Immature natural killer cell (primary cell): ENCODE measurements around the gene BMP7. TPM values are rescaled to one million over a fixed set of nuclear protein-coding genes. Genes with fewer than 3 reads are reported as not detected.

Source experiments
- DNase-seq, 3 donors: peaks; one replicate each; pipeline ENCODE4 v3.0.0; 2022; ENCODE audit warnings: mixed read lengths in 1 of 3
- H3K27ac Mint-ChIP-seq, 6 donors: one replicate each; pipeline ENCODE4 v1.8.0; 2020; ENCODE audit warnings: mixed read lengths in 6 of 6, mild to moderate bottlenecking in 5 of 6, inconsistent platforms in 4 of 6, moderate library complexity in 3 of 6
- H3K27me3 Mint-ChIP-seq, 3 donors: one replicate each; pipeline ENCODE4 v1.8.0; 2020 to 2021; ENCODE audit warnings: low read depth in 3 of 3, mild to moderate bottlenecking in 3 of 3, mixed read lengths in 3 of 3, moderate library complexity in 3 of 3, inconsistent platforms in 1 of 3
- H3K36me3 Mint-ChIP-seq, 3 donors: one replicate each; pipeline ENCODE4 v1.8.0; 2020; ENCODE audit warnings: mixed read lengths in 3 of 3, inconsistent platforms in 2 of 3, mild to moderate bottlenecking in 2 of 3
- H3K4me1 Mint-ChIP-seq, 2 donors: one replicate each; pipeline ENCODE4 v1.8.0; 2020; ENCODE audit warnings: inconsistent platforms in 2 of 2, mild to moderate bottlenecking in 2 of 2, mixed read lengths in 2 of 2, moderate library complexity in 1 of 2
- H3K4me3 Mint-ChIP-seq, 5 donors: one replicate each; pipeline ENCODE4 v1.8.0; 2020; ENCODE audit warnings: mild to moderate bottlenecking in 5 of 5, mixed read lengths in 5 of 5, inconsistent platforms in 3 of 5, moderate library complexity in 3 of 5
- H3K9me3 Mint-ChIP-seq, 6 donors: one replicate each; pipeline ENCODE4 v1.8.0; 2020; ENCODE audit warnings: mild to moderate bottlenecking in 6 of 6, mixed read lengths in 6 of 6, inconsistent platforms in 4 of 6, moderate library complexity in 3 of 6
- polyA plus RNA-seq, 3 donors: library from polyadenylated mRNA; unstranded; fragments of 300-500 nt; fragmentation: Illumina TruSeq; gene quantifications; one replicate each; pipeline ENCODE4 v1.2.3, GENCODE V29; 2021

The BMP7 gene
- polyA plus RNA-seq, 3 donors from 2014 or later: not detected

DNA sequence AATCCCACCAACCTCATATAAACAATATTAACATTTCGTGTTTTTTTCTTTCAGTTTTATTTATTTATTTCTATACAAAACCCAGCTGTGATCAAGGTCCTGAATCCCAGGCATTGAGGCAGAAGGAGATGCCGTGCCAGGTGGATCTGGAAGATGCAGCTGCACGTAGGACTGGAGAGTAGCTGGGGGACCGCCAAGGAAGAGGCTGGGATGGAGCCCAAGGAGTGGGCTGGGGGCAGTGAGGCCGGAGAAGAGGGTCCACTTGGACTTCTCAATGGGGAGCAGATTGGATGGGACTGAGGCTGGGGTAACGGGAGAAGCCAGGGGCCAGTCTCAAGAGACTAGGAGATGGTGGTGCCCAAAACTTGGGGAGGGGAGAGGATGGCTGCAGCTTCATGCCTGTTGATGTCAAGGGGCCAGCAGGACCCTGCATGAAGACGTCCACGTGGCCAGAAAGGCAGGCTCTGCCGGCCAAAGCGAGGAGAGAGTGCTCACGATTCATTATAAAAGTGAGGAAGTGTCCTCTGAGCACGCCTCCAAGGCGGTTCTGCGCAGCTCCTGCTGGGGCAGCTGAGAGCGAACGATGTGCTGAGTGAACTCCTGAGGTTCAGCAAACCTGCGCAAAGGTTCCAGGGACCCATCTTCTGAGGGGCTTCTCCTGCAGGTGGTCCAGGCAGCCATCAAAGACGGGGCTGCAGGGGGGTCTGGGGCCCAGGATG lies 110.3 kb downstream of the BMP7 start:
- DNase-seq: no peak

DNA sequence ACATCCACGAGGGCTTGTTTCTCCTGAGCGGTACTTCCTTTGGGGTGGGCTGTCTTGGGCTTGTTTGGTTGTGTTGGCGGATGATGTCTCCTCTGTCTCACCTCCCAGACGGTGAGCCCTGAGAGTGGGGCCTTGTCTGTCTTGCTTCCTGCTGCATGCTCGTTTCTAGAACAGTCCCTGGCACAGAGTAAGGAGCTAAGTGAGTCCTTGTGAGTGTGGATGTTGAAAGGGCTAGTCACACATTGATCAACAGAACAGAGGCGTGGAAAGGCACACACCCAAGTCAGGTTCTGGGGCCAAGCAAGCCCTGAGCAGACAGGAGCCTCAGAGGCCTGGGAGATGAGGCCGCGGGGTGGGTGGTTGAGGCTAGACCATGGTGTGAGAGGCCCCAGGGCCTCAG lies 111.0 kb downstream of the BMP7 start:
- Mint-ChIP-seq H3K27me3 (peaks cover 0 to 10% (median 8%) of the 10 kb centered on the region in 3 donors), H3K4me3 (no peak overlapping the region), H3K36me3 (no peaks in the 10 kb centered on the region), H3K27ac (no peak overlapping the region), H3K9me3 (no peaks in the 10 kb centered on the region), H3K4me1 (no peaks in the 10 kb centered on the region)
- no peak for DNase-seq

More for the DNA sequence above, 110.3 kb downstream of the BMP7 start:
- Mint-ChIP-seq H3K4me3 (no peak overlapping the region), H3K27ac (no peak overlapping the region), H3K27me3 (peaks cover 0 to 12% (median 5%) of the 10 kb centered on the region in 3 donors), H3K4me1 (no peaks in the 10 kb centered on the region), H3K36me3 (no peaks in the 10 kb centered on the region), H3K9me3 (no peaks in the 10 kb centered on the region)

DNA sequence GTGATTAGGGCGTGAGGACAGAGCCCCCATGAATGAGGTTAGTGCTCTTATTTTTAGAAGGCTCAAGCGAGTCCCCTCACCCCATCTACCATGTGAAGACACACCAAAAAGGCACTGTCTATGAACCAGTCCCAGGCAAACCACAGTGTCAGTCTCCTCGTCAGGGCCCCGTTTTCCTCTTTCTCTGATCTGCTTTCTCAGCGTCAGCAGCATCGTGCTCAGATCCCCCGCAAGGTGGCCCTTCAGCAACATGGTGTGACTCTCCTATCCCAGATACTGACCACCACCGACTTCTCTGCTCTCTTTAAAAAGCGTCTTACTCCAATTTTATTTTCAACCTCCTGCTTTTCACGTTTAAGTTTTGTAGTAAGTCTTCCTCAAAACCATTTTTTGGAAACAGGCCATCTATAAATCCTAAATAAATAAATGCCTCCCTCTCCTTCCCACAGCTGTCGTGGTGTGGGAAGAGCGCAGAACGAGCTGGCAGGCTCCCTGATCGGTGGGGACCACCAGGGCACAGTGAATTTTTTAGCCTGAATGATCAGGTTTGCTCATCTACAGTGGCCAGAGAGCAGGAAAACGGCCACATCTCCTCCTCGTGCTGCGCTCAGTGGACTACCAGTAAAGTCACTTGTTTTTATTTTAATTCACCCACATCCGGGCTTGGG lies 113.1 kb downstream of the BMP7 start:
- no peaks in the 10 kb centered on the region for H3K9me3 Mint-ChIP-seq
- H3K27me3 Mint-ChIP-seq: peaks cover 0 to 16% (median 7%) of the 10 kb centered on the region in 3 donors
- H3K27ac Mint-ChIP-seq: no peak overlapping the region
- no peaks in the 10 kb centered on the region for H3K4me1 Mint-ChIP-seq
- no peak overlapping the region for H3K4me3 Mint-ChIP-seq
- DNase-seq: no peak
- H3K36me3 Mint-ChIP-seq: no peaks in the 10 kb centered on the region

GRCh38 chr20:57152557-57152956 lies 113.9 kb downstream of the BMP7 start:
- H3K9me3 Mint-ChIP-seq: no peaks in the 10 kb centered on the region
- no peak for DNase-seq
- no peak overlapping the region for H3K27ac Mint-ChIP-seq
- H3K27me3 Mint-ChIP-seq: peaks cover under 1 to 20% (median 7%) of the 10 kb centered on the region in 3 donors
- H3K4me1 Mint-ChIP-seq: no peaks in the 10 kb centered on the region
- no peaks in the 10 kb centered on the region for H3K36me3 Mint-ChIP-seq
- H3K4me3 Mint-ChIP-seq: no peak overlapping the region

GRCh38 chr20:57150559-57150958 lies 115.9 kb downstream of the BMP7 start:
- Mint-ChIP-seq H3K4me1 (no peaks in the 10 kb centered on the region), H3K27ac (no peak overlapping the region), H3K27me3 (peaks cover 2 to 19% (median 7%) of the 10 kb centered on the region in 3 donors), H3K9me3 (no peaks in the 10 kb centered on the region), H3K4me3 (no peak overlapping the region), H3K36me3 (no peaks in the 10 kb centered on the region)
- DNase-seq: no peak

GRCh38 chr20:57148263-57148662 lies 118.2 kb downstream of the BMP7 start:
- no peak overlapping the region for H3K27ac Mint-ChIP-seq
- H3K9me3 Mint-ChIP-seq: no peaks in the 10 kb centered on the region
- DNase-seq: no peak
- no peaks in the 10 kb centered on the region for H3K36me3 Mint-ChIP-seq
- H3K4me3 Mint-ChIP-seq: no peak overlapping the region
- H3K27me3 Mint-ChIP-seq: peaks cover 2 to 19% (median 8%) of the 10 kb centered on the region in 3 donors
- no peaks in the 10 kb centered on the region for H3K4me1 Mint-ChIP-seq

- Mint-ChIP-seq H3K4me3 (no peak overlapping the region), H3K9me3 (peaks cover 0 to 1% (median 0%) of the 10 kb centered on the region in 6 donors), H3K27ac (no peak overlapping the region), H3K36me3 (no peaks in the 10 kb centered on the region), H3K4me1 (no peaks in the 10 kb centered on the region), H3K27me3 (peaks cover 2 to 19% (median 8%) of the 10 kb centered on the region in 3 donors)
- no peak for DNase-seq
These were observed 119.3 kb downstream of the BMP7 start for GRCh38 chr20:57147185-57147584.

- no peak overlapping the region for H3K27ac Mint-ChIP-seq
- no peaks in the 10 kb centered on the region for H3K36me3 Mint-ChIP-seq
- no peak overlapping the region for H3K4me3 Mint-ChIP-seq
- no peaks in the 10 kb centered on the region for H3K4me1 Mint-ChIP-seq
- H3K27me3 Mint-ChIP-seq: peaks cover 2 to 19% (median 8%) of the 10 kb centered on the region in 3 donors
- H3K9me3 Mint-ChIP-seq: peaks cover 0 to 1% (median 0%) of the 10 kb centered on the region in 6 donors
- DNase-seq: no peak
These were observed 120.3 kb downstream of the BMP7 start for GRCh38 chr20:57146155-57146554.

- Mint-ChIP-seq H3K36me3 (no peaks in the 10 kb centered on the region), H3K27me3 (peaks cover 2 to 18% (median 4%) of the 10 kb centered on the region in 3 donors), H3K4me1 (no peaks in the 10 kb centered on the region), H3K9me3 (peaks cover 0 to 1% (median 0%) of the 10 kb centered on the region in 6 donors), H3K4me3 (no peak overlapping the region), H3K27ac (no peak overlapping the region)
- no peak for DNase-seq
These were observed 121.3 kb downstream of the BMP7 start for GRCh38 chr20:57145089-57145631.

GRCh38 chr20:57143173-57143572 lies 123.3 kb downstream of the BMP7 start:
- peaks cover 0 to 1% (median 0%) of the 10 kb centered on the region in 6 donors for H3K9me3 Mint-ChIP-seq
- H3K27ac Mint-ChIP-seq: no peak overlapping the region
- no peak for DNase-seq
- no peaks in the 10 kb centered on the region for H3K36me3 Mint-ChIP-seq
- peaks cover 4 to 14% (median 5%) of the 10 kb centered on the region in 3 donors for H3K27me3 Mint-ChIP-seq
- no peaks in the 10 kb centered on the region for H3K4me1 Mint-ChIP-seq
- H3K4me3 Mint-ChIP-seq: no peak overlapping the region

DNA sequence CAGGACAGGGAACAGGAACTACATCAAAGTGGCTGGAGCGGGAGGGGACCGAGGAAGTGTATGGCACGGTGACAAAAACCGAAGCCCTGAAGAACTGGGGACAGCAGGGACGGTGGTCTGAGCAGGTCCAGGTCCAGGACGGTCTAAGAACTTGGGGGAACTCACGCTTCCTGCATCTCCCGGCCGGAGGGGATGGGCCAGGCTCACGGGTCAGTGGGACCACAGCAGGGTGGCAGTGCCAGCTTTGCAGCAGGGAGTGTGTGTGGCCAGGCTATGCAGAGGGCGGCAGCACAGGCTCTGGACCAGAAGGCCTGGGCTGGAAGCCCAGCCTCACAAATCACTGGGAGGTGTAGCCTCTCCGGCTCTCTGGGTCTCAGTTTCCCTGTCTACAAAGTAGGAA lies 123.8 kb downstream of the BMP7 start:
- Mint-ChIP-seq H3K4me3 (no peak overlapping the region), H3K9me3 (peaks cover 0 to 1% (median 0%) of the 10 kb centered on the region in 6 donors), H3K27me3 (peaks cover 4 to 12% (median 5%) of the 10 kb centered on the region in 3 donors), H3K36me3 (no peaks in the 10 kb centered on the region), H3K27ac (no peak overlapping the region), H3K4me1 (no peaks in the 10 kb centered on the region)
- no peak for DNase-seq

- Mint-ChIP-seq H3K9me3 (peaks cover 0 to 1% (median 0%) of the 10 kb centered on the region in 6 donors), H3K4me3 (no peak overlapping the region), H3K27ac (no peak overlapping the region), H3K27me3 (peaks cover 2 to 7% (median 6%) of the 10 kb centered on the region in 3 donors), H3K4me1 (no peaks in the 10 kb centered on the region), H3K36me3 (no peaks in the 10 kb centered on the region)
- no peak for DNase-seq
These were observed 124.9 kb downstream of the BMP7 start for GRCh38 chr20:57141492-57141891.

DNA sequence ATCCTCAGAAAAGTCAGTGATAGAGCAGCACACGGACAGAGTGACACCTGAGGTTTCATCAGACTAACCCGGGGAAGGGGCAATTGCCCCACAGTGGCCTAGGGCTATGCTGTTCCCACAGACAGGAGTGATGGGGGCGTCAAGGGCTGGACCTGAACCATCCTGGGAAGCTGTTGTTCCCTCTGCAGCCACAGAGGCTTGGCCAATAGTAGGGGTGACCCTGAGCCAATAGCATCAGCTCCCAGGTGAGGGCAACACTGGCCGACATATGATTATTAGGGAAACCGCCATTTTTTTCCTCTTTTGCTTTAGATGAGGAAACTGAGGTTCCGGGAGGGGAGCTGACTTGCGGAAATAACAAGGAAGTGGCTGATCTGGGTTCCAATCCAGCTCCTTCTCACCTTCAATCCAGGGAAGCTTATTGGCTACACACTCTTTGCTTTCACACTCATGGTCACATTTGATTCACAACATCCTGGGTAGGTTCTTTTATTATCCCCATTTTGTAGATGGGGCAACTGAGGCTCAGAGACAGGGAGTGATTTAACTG lies 126.0 kb downstream of the BMP7 start:
- no peak for DNase-seq
- peaks cover 0 to 1% (median 0%) of the 10 kb centered on the region in 6 donors for H3K9me3 Mint-ChIP-seq
- H3K4me3 Mint-ChIP-seq: no peak overlapping the region
- no peak overlapping the region for H3K27ac Mint-ChIP-seq
- no peaks in the 10 kb centered on the region for H3K4me1 Mint-ChIP-seq
- H3K27me3 Mint-ChIP-seq: peaks cover 2 to 10% (median 6%) of the 10 kb centered on the region in 3 donors
- no peaks in the 10 kb centered on the region for H3K36me3 Mint-ChIP-seq
